MCF 10A (cell line): Measurements from ENCODE around the gene ROR1. TPM values are rescaled to one million over a fixed set of nuclear protein-coding genes. Genes with fewer than 3 reads are reported as not detected.

Experiments
- BruUV-seq: library from RNA; stranded (reverse); fragments of 400-500 nt; replicated peaks from 2 replicates; lab custom pipeline; 2021; lab: Mats Ljungman, UMichigan
- CTCF ChIA-PET: fragments of 300-600 bp; sonication (Branson Sonifier 250); formaldehyde crosslinking; extraction: SDS; loops from one replicate; lab custom pipeline; 2021; ENCODE audit warnings: antibody characterized with exemption, inconsistent platforms; lab: Yijun Ruan, JAX
- POLR2A ChIA-PET: fragments of 300-600, 350-650 bp; sonication (Branson Sonifier 250); formaldehyde crosslinking; extraction: SDS; loops from one replicate; lab custom pipeline; 2020; ENCODE audit warnings: antibody characterized with exemption, inconsistent platforms; lab: Yijun Ruan, JAX
- DNase-seq: peaks from one replicate; pipeline ENCODE4 v3.0.0-alpha.2; 2018; ENCODE audit not compliant: unreplicated experiment
- H3K27ac Mint-ChIP-seq: one replicate; pipeline ENCODE4 v1.8.0; 2022; ENCODE audit warnings: mild to moderate bottlenecking, low read depth, mixed read lengths; ENCODE audit not compliant: unreplicated experiment
- H3K27me3 Mint-ChIP-seq: one replicate; pipeline ENCODE4 v1.8.0; 2022; ENCODE audit warnings: mixed read lengths; ENCODE audit not compliant: insufficient read depth, unreplicated experiment
- H3K36me3 Mint-ChIP-seq: one replicate; pipeline ENCODE4 v1.8.0; 2022; ENCODE audit warnings: mild to moderate bottlenecking, moderate library complexity, mixed read lengths; ENCODE audit not compliant: insufficient read depth, unreplicated experiment
- H3K4me1 Mint-ChIP-seq: one replicate; pipeline ENCODE4 v1.8.0; 2022; ENCODE audit warnings: mixed read lengths; ENCODE audit not compliant: insufficient read depth, unreplicated experiment
- H3K4me3 Mint-ChIP-seq: one replicate; pipeline ENCODE4 v1.8.0; 2022; ENCODE audit warnings: mild to moderate bottlenecking, moderate library complexity, mixed read lengths; ENCODE audit not compliant: unreplicated experiment
- H3K9me3 Mint-ChIP-seq: one replicate; pipeline ENCODE4 v1.8.0; 2022; ENCODE audit warnings: mixed read lengths; ENCODE audit not compliant: unreplicated experiment
- intact Hi-C: fragments of 100-400 bp; cut with micrococcal nuclease; formaldehyde crosslinking; loops from 2 replicates; pipeline ENCODE4 v1.14.1; 2022
- total RNA-seq: library from RNA; stranded (reverse); gene quantifications from 2 replicates; pipeline ENCODE4 v1.2.3, GENCODE V29; 2022
- TF ChIP-seq, protein P1 (sequence below): fragments of 200-600 bp; IDR thresholded peaks from one replicate; pipeline ENCODE4 v1.8.0; 2022; ENCODE audit warnings: antibody characterized with exemption, mild to moderate bottlenecking; ENCODE audit not compliant: unreplicated experiment

ROR1 gene
- total RNA-seq, 1 experiment from 2014 or later = 4.6 TPM

DNA sequence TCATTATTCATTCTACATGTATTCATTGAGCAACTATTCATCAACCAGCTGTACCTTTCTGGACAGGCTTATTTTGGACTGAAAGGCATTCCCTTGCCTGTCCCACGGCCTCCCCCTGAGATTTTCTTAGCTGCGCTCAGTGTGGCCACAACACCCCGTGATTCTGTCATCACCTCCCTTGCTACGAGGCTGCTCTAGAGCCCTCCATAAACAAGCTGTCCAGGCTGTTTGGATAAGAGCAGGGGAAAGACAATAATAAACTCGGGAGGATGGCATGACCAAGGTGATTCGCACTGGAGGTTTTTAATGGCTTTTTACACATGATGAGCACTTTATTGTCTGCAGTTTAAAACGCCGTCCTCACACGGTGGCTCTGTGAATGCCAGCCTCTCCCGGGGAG, 139.7 kb downstream of the ROR1 start:
- H3K9me3 Mint-ChIP-seq = no peaks in the 10 kb centered on the region
- H3K27ac Mint-ChIP-seq = no peak overlapping the region
- intact Hi-C loops = no loop called here
- ChIA-PET POLR2A (no interaction called here), CTCF (interaction anchor here (1.2 kb wide), 1 partner anchor 223 kb away, joined by 4 read pairs; no protein-coding TSS in a partner anchor)
- H3K4me1 Mint-ChIP-seq = no peaks in the 10 kb centered on the region
- no peaks in the 10 kb centered on the region for H3K27me3 Mint-ChIP-seq
- DNase-seq = no peak
- TF ChIP-seq, protein P1, sequence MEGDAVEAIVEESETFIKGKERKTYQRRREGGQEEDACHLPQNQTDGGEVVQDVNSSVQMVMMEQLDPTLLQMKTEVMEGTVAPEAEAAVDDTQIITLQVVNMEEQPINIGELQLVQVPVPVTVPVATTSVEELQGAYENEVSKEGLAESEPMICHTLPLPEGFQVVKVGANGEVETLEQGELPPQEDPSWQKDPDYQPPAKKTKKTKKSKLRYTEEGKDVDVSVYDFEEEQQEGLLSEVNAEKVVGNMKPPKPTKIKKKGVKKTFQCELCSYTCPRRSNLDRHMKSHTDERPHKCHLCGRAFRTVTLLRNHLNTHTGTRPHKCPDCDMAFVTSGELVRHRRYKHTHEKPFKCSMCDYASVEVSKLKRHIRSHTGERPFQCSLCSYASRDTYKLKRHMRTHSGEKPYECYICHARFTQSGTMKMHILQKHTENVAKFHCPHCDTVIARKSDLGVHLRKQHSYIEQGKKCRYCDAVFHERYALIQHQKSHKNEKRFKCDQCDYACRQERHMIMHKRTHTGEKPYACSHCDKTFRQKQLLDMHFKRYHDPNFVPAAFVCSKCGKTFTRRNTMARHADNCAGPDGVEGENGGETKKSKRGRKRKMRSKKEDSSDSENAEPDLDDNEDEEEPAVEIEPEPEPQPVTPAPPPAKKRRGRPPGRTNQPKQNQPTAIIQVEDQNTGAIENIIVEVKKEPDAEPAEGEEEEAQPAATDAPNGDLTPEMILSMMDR = no peak
- no peak overlapping the region for H3K4me3 Mint-ChIP-seq
- no TSS peak for BruUV-seq
- H3K36me3 Mint-ChIP-seq = no peaks in the 10 kb centered on the region

DNA sequence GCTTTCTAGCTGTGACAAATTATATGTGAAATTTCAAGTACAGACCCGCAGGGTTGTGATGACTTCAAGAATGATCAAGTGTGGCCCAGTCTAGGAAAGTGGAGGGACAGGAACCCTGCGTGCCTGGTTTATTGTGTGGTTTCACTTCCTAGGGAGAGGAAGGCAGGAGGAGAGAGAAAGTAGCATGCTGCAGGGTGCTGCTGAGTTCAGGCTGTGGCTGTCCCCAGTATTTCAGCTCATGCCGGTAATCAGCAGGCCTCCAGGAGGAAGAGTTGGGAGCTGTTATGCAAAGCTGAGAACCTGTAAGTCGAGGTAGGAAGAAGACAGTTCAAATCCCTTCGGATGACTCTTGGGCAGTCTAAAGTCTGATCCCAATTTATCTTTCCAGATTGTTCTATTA, 140.4 kb downstream of the ROR1 start:
- H3K4me3 Mint-ChIP-seq = no peak overlapping the region
- no peaks in the 10 kb centered on the region for H3K27me3 Mint-ChIP-seq
- DNase-seq = no peak
- no peak overlapping the region for H3K27ac Mint-ChIP-seq
- ChIA-PET POLR2A (interaction anchor here (1.0 kb wide), 1 partner anchor 9 kb away, joined by 3 read pairs; no protein-coding TSS in a partner anchor), CTCF (interaction anchor here (0.6 to 1.2 kb wide), 2 partner anchors 28 to 223 kb away, joined by 4 read pairs; no protein-coding TSS in a partner anchor)
- no TSS peak for BruUV-seq
- no peaks in the 10 kb centered on the region for H3K9me3 Mint-ChIP-seq
- intact Hi-C loops = no loop called here
- no peaks in the 10 kb centered on the region for H3K4me1 Mint-ChIP-seq
- no peaks in the 10 kb centered on the region for H3K36me3 Mint-ChIP-seq
- TF ChIP-seq, protein P1 = no peak

DNA sequence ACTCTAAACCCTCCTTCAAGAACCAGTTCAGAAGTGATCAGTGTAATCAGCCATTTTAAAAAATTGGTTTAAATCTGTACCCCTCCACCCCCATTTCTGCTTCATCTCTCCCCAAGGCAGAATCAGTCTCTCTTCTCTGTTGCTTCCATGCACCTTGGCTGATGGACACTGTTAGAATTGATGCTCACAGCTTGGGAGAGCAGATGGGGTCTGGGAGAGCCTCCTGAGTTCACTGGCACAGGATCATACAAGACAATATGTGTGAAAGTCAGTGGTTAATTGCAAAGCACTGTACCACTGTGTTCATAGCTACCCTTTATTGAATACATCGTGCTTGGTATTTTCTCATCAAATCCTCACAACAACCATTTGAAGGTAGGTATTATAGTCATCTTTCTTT, 140.9 kb downstream of the ROR1 start:
- no peaks in the 10 kb centered on the region for H3K9me3 Mint-ChIP-seq
- CTCF ChIA-PET = interaction anchor here (0.8 to 1.2 kb wide), 2 partner anchors 9 to 222 kb away, joined by 3 to 4 read pairs; no protein-coding TSS in a partner anchor
- H3K4me1 Mint-ChIP-seq = peaks cover under 1% of the 10 kb centered on the region
- intact Hi-C loops = loop anchor here (5.0 kb wide), 1 partner anchor 297 kb away; no protein-coding TSS in a partner anchor
- no peaks in the 10 kb centered on the region for H3K36me3 Mint-ChIP-seq
- POLR2A ChIA-PET = interaction anchor here (0.6 to 1.0 kb wide), 2 partner anchors 10 to 219 kb away, joined by 3 read pairs; no protein-coding TSS in a partner anchor
- TF ChIP-seq, protein P1 = no peak
- no peak overlapping the region for H3K27ac Mint-ChIP-seq
- no peak for DNase-seq
- H3K4me3 Mint-ChIP-seq = no peak overlapping the region
- H3K27me3 Mint-ChIP-seq = no peaks in the 10 kb centered on the region
- BruUV-seq = no TSS peak

DNA sequence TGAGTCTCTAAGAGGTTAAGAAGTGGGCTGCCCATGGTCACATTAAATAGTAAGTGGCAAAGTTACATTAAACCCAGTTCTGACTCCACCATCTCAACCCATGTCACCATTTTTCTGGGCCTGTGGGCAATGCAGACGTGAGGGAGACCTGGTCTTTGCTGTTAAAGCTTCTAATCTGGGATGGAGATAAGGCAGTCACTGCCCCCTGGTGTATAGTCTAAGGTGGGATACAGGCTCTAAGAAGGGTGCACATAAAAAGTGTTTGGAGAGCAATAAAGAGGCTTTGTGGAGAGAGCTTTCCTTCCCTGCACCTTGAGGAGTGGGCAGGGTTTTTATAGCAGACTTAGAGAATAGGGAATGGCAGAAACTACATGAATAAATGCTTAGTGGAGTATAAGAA, 141.3 kb downstream of the ROR1 start:
- H3K27ac Mint-ChIP-seq = no peak overlapping the region
- no peaks in the 10 kb centered on the region for H3K9me3 Mint-ChIP-seq
- intact Hi-C loops = loop anchor here (5.0 kb wide), 1 partner anchor 298 kb away; no protein-coding TSS in a partner anchor
- ChIA-PET CTCF (interaction anchor here (0.8 kb wide), 2 partner anchors 9 to 13 kb away, joined by 3 read pairs; no protein-coding TSS in a partner anchor), POLR2A (interaction anchor here (0.6 to 1.0 kb wide), 2 partner anchors 10 to 218 kb away, joined by 3 read pairs; no protein-coding TSS in a partner anchor)
- no peak overlapping the region for H3K4me3 Mint-ChIP-seq
- H3K27me3 Mint-ChIP-seq = no peaks in the 10 kb centered on the region
- BruUV-seq = no TSS peak
- TF ChIP-seq, protein P1 = no peak
- no peaks in the 10 kb centered on the region for H3K36me3 Mint-ChIP-seq
- DNase-seq = no peak
- H3K4me1 Mint-ChIP-seq = peaks cover 5% of the 10 kb centered on the region
